B cell (primary cell): Measurements from ENCODE around the gene SDC4.
A peak's percentile ranks its signal among the peaks of the same experiment; 100 is the strongest.

Experiments
- CTCF ChIP-seq: fragments of 200-600 bp; IDR thresholded peaks from one replicate; pipeline ENCODE4 v1.8.0; 2022; ENCODE audit warnings: antibody characterized with exemption, mild to moderate bottlenecking
- EZH2 ChIP-seq: IDR thresholded peaks from 2 replicates; pipeline ENCODE4 v1.6.1; 2012; ENCODE audit warnings: borderline replicate concordance, low read depth, mild to moderate bottlenecking, moderate library complexity, low read length; ENCODE audit not compliant: insufficient read depth, poor library complexity, severe bottlenecking

- peak; percentile 28 for TF ChIP-seq CTCF
- no peak for TF ChIP-seq EZH2
Observed at GRCh38 chr20:45368221-45368980, 20.2 kb upstream of the SDC4 start.
